Sciatic nerve (tissue), 2 donors: ENCODE data around the gene C1orf21. TPM values are rescaled to one million over a fixed set of nuclear protein-coding genes. Genes with fewer than 3 reads are reported as not detected.
"Not testable (repeated sequence)": the region's sequence is repeated elsewhere in the genome, so short reads cannot be mapped to it uniquely, and the experiment has no call there.

Experiments used
- ATAC-seq: fragments of 200-7000 bp; cut with Tn5 transposase; one replicate; pipeline ENCODE4 v1.9.1; 2020; ENCODE audit warnings: mild to moderate bottlenecking, moderate library complexity
- DNase-seq: peaks from one replicate; pipeline ENCODE4 v3.0.0-alpha.2; 2020; ENCODE audit warnings: low spot score
- intact Hi-C: fragments of 100-400 bp; cut with DNase I; formaldehyde crosslinking; loops from one replicate; pipeline ENCODE4 v1.14.2; 2022
- total RNA-seq: library from RNA; stranded (reverse); fragmentation: NEBNext Ultra II Directional; extraction: Animal tissue kit (Norgen Biotek cat#: 25700); gene quantifications from one replicate; pipeline ENCODE4 v1.2.1, GENCODE V29; 2021
- donor health status: DM: no; HTN: no; CAD: no.
- donor health status: DM: no; HTN: no; CAD: no.

C1orf21 gene, protein sequence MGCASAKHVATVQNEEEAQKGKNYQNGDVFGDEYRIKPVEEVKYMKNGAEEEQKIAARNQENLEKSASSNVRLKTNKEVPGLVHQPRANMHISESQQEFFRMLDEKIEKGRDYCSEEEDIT
- total RNA-seq = 81.0 TPM

DNA sequence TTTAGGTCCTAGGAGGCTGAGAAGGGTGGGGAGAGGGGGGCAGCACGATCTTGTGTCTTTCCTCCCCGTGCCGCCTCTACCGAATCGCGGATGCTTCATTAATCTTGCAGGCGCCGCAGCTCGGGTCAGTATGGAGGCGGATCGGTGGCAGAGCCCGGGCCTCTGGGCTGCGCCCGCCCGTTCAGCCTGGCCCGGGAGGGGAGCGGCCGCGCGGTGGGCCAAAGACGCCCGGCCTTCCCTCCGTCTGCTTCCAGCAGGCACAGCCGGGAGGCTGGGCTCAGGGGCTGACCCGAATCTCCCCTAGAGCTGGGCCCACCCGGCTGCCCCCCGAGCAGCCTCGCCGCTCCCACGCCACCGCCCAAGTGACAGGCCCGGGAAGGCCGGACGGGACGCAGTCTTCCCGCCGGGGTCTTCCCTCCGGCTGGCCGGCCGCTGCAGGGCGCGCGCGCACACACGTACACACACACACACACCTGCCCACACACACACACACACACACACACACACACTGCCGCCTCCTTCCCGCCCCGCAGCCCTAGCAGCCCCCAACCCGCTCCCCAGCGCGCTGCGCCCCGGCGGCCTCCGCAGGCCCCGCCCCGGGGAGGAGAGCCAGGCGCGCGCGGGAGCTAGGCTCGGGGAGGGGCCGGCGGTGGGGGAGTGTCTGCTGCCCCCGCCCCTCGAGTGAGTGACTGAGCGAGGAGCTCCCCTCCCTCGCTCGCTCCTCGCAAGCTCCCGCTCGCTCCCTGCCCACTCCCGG is at the start of gene C1orf21:
Gene C1orf21 (plus strand): TSS at position 718 of the 757 bp plus-strand sequence. CDS start 90,481 bp downstream, outside the sequence.
- DNase-seq (peak; percentile 94), ATAC-seq (peak; percentile 96)
- intact Hi-C loops = no loop called here

DNA sequence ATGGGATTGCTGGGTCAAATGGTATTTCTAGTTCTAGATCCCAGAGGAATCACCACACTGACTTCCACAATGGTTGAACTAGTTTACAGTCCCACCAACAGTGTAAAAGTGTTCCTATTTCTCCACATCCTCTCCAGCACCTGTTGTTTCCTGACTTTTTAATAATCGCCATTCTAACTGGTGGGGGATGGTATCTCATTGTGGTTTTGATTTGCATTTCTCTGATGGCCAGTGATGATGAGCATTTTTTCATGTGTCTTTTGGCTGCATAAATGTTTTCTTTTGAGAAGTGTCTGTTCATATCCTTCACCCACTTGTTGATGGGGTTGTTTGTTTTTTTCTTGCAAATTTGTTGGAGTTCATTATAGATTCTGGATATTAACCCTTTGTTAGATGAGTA is 49.0 kb upstream of the C1orf21 start:
- intact Hi-C loops, DNase-seq, ATAC-seq: not testable (repeated sequence)

DNA sequence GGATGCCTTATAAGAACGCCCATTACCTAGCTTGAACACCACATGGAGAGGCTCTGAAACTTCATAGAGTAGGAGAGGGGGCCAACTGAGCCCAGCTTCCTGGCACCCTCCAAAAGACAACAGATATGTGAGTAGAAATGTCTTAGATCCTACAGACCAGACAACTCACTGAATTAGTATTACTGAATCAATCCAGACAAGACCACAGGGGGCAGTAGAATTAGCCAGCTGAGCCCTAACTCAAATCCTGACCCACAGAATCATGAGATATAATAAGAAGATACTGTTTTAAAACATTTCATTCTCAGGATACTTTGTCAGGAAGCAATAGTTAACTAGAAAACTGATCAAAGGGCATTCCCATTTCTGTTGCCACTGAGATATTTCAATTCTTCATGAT is 45.8 kb upstream of the C1orf21 start:
- ATAC-seq = no peak
- intact Hi-C loops = no loop called here
- DNase-seq = no peak

DNA sequence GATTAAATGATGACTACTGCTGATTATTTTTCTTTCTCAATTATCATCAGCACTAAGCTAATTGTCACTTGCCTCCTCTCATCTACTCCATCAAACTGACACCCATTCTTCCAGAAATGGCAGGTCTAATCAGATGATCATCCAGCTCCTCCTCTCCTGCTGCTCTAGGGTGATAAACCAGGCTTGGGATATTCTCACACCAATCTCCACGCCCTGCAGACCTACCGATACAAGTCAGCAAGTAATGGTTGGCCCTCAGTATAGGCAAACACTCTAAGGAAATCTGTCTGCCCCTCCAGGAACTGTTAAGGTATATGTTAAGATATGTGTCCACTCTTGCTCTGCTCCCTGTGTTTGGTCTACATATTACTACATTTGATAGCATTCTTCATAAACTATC is 36.3 kb upstream of the C1orf21 start:
- DNase-seq (no peak), ATAC-seq (no peak)
- intact Hi-C loops = no loop called here

DNA sequence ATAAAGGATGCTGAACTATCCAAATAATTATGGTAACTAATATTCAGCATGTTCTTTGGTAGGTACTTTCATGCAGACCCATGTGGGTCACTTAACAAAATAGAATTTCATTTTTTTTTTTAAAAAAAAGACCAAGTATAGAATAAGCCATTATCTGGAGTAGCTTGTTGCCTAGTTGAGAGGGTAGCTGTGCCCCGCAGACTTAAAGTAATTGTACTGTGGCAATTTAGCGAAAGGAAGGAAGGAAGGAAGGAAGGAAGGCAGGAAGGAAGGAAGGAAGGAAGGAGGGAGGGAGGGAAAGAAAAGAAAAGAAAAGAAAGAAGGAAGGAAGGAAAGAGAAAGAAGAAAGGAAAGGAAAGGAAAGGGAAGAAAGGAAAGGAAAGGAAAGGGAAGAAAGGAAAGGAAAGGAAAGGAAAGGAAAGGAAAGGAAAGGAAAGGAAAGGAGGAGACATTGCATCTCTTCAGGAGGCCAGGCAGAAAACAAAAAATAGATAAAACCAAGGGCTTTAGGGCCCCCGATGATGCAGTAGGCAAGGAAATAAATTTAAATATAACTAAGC is 35.3 kb upstream of the C1orf21 start:
- ATAC-seq = no peak
- intact Hi-C loops = no loop called here

DNA sequence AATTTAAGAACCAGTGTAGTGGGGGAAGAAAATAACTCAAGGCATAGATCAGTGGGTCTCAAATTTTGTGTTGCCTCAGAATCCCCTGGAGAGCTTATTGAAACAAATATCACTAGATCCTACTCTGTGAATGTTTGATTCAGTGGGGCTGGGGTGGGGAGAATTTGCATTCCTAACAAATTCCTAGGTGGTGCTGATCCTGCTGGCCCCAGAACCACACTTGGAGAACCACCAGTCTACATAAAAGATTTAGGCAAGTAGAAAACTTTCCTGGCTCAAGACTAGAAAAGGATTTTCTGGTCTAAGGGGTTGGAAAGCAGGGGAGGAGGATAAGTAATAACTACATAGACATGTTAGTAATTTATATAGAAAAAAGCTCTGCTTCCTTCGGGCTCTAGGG is 34.1 kb upstream of the C1orf21 start:
- intact Hi-C loops = no loop called here
- DNase-seq = no peak
- peak; percentile 34 for ATAC-seq

More for the DNA sequence above, 35.3 kb upstream of the C1orf21 start:
- no peak for DNase-seq

DNA sequence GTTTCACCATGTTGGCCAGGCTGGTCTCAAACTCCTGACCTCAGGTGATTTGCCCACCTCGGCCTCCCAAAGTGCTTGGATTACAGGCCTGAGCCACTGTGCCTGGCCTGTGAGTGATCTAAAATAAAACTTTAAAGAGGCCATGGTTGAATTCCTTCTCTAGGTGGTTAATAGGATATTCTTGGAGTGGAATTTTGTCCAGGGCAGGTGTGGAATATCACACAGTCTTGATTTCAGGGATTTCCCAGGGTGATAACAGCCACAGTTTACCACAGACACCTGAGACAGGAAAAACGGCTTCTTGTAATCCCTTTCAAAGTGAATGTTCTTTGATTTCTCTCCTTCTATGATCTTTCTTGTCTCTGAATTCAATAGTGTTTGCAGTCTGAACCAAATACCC is 32.1 kb upstream of the C1orf21 start:
- intact Hi-C loops = no loop called here
- DNase-seq (no peak), ATAC-seq (no peak)

DNA sequence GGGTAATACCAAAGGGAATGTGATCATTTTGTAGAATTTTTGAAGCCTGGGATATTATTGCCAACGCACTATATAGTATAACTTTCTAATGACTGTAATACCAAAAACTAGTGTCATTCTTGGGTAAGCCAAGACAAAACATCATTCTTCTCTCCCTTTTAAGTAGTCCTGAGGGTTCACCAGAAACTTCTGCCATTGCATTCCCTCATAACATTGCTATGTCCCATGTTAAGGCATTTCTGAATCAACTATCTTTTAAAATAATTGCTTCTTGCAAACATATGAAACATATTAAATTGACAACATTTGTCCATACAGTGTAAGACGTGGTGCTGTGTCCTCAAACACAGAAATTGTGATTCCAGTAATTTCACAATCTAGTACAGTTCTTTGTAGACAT is 29.9 kb upstream of the C1orf21 start:
- intact Hi-C loops = no loop called here
- DNase-seq (no peak), ATAC-seq (no peak)

DNA sequence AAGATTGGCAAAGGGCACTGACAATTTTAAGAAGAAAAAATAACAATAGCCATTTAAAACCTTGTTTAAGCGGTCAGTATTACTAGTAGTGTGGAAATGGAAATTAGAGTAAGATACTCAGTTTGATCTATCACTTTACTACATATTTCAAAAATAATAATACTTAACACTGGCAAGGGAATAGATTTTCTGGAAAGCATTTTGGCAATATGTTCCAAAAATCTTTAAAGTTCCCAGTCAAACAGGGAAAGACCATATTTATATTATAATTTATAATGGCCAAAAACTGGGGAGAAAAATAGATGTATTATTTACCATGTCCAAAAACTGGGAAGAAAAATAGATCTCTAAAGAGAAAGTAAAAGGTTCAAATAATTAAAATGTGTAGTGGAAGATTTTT is 28.6 kb upstream of the C1orf21 start:
- intact Hi-C loops = no loop called here
- no peak for DNase-seq
- ATAC-seq = no peak

DNA sequence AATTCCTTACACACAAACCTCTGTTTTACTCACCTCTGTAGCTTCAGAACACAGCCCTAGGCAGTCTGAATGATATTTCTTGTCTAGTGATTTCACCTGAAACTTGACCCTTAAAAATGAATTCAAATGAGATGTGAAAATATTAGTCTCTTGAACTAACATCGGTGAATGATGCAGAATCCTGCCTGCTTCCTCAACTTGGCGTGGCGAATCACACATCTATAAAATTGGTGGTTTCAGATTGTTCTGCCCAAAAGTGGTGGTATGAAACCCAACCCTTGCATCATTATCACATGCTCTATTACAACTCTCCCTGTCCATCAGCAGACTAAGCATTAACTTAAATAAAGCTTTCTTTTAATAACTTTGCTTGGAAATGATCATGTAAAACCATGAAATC is 26.9 kb upstream of the C1orf21 start:
- ATAC-seq (no peak), DNase-seq (no peak)
- intact Hi-C loops = no loop called here

DNA sequence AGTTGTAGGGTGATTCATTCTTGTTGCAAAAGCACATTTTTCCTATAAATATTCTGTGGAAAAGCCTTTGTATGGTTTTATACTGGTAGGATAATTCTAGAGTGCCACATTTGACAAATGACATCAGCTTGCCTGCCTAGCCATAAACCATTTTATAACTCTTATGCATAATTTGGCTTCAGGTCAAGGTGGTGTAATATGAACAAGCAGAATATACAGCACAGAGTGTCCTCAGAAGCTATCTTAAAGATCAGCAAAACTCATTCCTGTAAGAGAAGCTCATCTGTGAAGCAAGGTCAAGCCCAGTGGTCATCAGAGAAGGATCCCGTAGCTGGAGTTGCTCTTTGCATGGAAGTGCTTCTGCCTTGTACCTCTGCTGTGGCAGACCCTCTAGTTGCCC is 24.0 kb upstream of the C1orf21 start:
- ATAC-seq (no peak), DNase-seq (no peak)
- intact Hi-C loops = no loop called here

DNA sequence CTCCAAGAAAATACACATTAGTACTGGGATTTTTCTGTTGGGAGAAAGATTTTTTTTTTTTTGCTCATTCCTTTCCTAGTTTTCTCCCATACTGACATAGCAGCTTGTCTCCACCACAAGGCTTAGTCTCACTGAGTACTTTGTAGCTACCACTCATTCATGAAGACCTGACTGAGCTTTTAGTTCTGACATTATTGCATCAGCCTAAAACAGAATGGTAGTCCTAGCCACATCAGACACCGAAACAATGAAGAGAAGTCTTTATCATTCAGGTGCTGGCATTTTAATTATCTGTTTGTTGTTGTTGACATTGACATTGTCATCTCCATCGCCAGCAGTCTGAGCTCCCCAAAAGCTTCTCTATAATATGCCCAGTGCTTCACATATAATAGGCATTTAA is 21.1 kb upstream of the C1orf21 start:
- ATAC-seq (no peak), DNase-seq (no peak)
- intact Hi-C loops = no loop called here

DNA sequence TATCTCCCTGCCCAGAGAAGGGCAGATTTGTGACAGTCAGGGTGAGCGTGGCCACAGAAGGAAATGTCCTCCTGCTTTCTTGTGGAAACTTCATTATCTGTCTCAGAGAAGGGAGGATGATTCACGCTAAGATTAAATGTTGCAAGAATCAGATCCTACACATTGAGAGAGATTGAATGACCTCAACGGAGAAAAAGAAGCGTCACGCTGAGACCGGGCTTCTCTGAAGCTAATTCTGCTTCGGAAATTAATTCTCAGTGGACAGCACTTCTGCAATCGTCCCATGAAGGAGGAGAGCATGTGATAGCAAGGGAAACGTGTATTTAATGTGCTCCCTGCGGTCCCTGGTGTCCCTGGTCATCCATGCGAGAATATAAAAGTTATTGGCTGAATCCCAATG is 19.8 kb upstream of the C1orf21 start:
- no peak for DNase-seq
- ATAC-seq = peak; percentile 52
- intact Hi-C loops = no loop called here

DNA sequence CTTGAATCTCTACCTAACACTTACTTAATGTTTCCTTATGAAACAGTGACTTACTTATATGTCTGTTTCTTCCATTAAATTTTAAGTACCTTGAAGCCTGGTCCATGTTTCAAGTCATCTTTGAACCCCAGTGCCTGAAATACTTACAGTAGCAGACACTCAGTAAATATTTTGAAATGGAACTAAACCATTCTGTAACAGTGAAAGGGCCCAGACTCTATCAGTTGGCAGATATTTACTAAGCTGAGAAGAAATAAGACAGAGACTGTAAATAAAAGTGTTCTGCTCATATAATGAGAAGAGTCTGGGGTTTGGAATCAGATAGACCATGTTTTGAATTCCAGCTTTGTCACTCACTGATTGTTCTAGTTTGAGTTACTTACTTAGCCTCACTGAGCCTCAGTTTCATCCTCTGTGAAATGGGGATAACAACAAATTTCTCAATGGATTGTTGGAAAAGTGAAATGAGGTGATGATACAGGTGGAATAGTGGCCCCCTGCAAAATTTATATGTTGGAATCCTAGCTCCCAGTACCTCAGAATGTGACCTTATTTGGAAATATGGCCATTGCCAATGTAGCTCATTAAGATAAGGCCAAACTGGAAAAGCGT is 19.3 kb upstream of the C1orf21 start:
- DNase-seq = no peak
- no peak for ATAC-seq
- intact Hi-C loops = no loop called here

DNA sequence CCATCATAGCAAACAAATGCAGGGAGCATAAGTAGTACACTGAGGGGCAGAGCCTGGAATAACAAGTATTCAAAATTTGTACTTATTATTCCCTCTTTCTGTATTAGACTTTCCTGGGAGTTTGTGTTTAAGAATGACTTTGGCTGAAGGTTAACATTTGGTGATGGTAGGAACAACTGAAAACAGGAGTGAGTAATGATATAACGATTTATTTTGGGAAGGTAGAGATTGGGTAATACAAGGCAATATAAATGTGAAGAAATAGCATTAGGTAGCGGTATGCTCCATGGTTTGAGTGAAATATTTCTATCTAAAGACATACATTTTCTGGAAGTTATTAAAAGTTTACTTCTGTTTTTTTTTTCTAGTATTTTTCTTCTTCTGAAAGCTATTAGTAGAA is 18.5 kb upstream of the C1orf21 start:
- DNase-seq (no peak), ATAC-seq (no peak)
- intact Hi-C loops = no loop called here

DNA sequence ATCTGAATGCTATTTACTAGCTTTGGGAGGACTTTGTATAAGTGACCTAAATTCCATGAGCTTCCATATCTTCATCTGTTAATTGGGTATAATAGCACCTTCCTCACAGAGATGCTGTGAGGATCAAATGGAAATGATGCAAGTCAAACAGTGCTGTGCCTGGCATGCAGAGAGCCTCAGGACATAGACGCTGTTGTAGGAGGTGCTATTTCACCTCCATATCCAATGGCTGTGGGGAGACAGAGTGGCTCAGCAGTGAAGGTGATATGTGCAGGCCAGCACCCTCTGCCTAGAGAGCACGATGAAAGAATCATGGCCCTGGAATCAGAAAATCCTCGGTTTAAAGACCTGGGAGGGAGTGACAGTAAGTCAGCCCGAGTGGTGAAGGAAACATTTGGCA is 16.0 kb upstream of the C1orf21 start:
- no peak for DNase-seq
- intact Hi-C loops = no loop called here
- ATAC-seq = no peak

DNA sequence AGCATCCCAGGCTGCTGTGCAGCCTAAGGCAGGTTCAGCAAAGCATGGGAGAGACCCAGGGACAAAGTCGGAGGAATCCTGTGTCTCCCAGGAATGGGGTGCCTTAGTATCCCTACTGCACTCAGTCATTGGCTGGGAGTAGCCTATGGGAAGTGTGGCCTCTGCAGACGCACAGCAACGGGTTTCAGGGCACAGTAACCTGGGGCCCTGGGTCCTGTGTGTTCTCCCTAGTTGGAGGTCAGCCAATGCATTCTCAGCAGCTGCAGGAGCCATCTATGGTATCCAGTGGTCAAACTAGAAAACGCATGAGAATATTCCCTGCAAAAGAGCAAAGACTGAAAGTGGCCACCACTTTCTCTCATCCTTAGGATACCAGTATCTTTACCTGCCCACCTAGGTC is 13.7 kb upstream of the C1orf21 start:
- DNase-seq (no peak), ATAC-seq (no peak)
- intact Hi-C loops = no loop called here

DNA sequence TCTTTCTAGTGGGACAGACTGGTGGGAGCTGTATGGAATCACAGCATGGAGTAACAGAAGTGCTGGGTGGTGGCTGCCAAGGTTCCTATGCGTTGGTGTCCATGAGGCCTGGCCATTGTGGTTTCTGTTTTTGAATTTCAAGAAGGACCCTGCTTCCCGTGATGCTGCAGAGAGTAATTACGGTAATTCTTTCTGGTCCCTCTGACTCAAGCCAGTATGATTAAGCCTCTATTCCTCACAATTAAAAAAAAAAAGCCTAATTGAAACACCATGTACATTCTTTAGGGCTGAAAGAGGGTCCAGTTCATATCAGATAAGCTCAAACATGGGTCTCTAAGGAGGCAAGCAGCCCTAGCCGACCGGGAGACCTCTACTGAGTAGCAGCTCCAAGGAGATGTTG is 10.5 kb upstream of the C1orf21 start:
- ATAC-seq (no peak), DNase-seq (no peak)

DNA sequence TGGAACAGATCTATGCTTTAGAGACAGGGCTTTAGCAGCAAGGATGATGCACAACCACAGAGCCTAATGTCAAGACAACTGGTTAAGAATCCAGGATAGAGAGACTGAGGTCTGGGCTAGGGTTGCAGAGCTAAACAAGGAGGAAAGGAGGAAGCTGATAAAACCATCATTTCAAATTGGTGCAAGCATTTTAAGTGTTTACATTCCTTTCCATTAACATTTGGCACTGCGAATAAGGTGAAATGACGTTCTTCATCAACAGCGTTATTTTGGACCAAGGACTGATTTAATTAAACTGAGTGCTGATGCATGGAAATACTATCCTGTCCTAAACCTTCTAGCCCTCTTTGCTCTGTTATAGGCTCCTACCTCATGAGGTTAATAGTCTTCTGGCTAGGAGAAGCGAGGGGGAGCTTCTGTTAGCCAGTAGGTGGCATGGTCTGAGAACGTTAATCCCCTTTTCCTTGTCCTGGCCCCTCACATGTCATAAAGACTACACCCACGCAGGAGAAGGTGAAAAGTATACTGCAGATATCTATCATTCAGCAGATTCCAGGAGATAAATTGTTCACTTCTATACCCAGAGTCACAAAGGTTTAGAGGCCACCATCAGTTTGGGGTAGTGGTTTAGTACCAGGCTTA is 7.6 kb upstream of the C1orf21 start:
- ATAC-seq (peak; percentile 68), DNase-seq (no peak)
- intact Hi-C loops = no loop called here

More for the DNA sequence above, 10.5 kb upstream of the C1orf21 start:
- intact Hi-C loops = no loop called here

DNA sequence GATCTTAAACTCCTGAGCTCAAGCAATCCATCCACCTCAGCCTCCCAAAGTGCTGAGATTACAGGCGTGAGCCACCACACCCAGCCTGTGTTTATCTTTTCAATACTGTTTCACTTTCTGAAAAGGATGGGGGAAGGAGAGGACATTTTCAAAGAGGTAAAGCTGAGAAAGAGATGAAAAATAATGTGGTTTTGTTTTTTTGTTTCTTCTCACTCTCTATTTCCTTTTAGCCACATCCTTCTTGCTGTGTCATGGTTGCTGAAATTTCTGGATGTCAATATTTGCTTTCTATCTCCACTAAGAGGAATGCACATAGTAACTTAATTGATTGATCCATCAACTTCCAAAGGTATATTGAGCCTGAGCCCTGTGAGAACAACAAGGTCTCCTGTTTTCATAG is 6.4 kb upstream of the C1orf21 start:
- intact Hi-C loops = no loop called here
- DNase-seq (no peak), ATAC-seq (no peak)
